ENCODE results near the gene SLC7A7.

- TF ChIP-seq CTCF (IDR thresholded peaks at IDR 0.05) (no peak), POLR2AphosphoS5 (IDR thresholded peaks at IDR 0.05) (no peak), POLR2A (IDR thresholded peaks at IDR 0.05) (no peak), EP300 (IDR thresholded peaks at IDR 0.05; ENCODE audit: low read depth) (no peak)
Measured at GRCh38 chr14:22849212-22849819, 34.1 kb upstream of the SLC7A7 start.
